ENCODE results near the gene AMMECR1.

DNA sequence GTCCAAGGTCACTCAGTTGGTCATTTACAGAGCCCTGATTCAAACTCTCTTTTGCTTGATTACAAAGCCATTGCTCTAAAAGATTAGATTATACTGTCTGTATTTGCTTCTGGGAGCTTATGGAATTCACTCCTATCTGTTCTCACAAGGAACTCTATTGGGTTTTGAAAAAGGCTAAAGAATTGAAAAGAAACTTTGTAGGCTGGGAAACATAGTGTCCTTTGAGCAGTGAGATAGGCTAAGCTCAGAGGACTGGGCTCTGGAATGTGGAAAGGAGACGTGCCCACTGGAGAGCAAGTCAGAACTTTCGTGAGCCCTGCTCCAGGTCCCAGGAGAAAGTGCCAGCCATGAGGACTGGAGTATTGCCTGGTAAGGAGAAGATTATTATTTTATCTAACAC, 40.7 kb upstream of the AMMECR1 start, which contains the start of gene RTL9:
- TF ChIP-seq, protein P1, sequence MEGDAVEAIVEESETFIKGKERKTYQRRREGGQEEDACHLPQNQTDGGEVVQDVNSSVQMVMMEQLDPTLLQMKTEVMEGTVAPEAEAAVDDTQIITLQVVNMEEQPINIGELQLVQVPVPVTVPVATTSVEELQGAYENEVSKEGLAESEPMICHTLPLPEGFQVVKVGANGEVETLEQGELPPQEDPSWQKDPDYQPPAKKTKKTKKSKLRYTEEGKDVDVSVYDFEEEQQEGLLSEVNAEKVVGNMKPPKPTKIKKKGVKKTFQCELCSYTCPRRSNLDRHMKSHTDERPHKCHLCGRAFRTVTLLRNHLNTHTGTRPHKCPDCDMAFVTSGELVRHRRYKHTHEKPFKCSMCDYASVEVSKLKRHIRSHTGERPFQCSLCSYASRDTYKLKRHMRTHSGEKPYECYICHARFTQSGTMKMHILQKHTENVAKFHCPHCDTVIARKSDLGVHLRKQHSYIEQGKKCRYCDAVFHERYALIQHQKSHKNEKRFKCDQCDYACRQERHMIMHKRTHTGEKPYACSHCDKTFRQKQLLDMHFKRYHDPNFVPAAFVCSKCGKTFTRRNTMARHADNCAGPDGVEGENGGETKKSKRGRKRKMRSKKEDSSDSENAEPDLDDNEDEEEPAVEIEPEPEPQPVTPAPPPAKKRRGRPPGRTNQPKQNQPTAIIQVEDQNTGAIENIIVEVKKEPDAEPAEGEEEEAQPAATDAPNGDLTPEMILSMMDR (IDR thresholded peaks at IDR 0.05; ENCODE audit: poor library complexity, severe bottlenecking): no peak
- TF ChIP-seq EZH2 (IDR thresholded peaks at IDR 0.05; ENCODE audit: borderline replicate concordance, insufficient read depth, low read length, poor library complexity, severe bottlenecking) (no peak), TAF1 (IDR thresholded peaks at IDR 0.05; ENCODE audit: low read depth) (no peak)
- TF ChIP-seq, protein P2, sequence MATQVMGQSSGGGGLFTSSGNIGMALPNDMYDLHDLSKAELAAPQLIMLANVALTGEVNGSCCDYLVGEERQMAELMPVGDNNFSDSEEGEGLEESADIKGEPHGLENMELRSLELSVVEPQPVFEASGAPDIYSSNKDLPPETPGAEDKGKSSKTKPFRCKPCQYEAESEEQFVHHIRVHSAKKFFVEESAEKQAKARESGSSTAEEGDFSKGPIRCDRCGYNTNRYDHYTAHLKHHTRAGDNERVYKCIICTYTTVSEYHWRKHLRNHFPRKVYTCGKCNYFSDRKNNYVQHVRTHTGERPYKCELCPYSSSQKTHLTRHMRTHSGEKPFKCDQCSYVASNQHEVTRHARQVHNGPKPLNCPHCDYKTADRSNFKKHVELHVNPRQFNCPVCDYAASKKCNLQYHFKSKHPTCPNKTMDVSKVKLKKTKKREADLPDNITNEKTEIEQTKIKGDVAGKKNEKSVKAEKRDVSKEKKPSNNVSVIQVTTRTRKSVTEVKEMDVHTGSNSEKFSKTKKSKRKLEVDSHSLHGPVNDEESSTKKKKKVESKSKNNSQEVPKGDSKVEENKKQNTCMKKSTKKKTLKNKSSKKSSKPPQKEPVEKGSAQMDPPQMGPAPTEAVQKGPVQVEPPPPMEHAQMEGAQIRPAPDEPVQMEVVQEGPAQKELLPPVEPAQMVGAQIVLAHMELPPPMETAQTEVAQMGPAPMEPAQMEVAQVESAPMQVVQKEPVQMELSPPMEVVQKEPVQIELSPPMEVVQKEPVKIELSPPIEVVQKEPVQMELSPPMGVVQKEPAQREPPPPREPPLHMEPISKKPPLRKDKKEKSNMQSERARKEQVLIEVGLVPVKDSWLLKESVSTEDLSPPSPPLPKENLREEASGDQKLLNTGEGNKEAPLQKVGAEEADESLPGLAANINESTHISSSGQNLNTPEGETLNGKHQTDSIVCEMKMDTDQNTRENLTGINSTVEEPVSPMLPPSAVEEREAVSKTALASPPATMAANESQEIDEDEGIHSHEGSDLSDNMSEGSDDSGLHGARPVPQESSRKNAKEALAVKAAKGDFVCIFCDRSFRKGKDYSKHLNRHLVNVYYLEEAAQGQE (IDR thresholded peaks at IDR 0.05; ENCODE audit: borderline replicate concordance): no peak

All from neural cell (in vitro differentiated cells).